Amniotic epithelial cell (primary cell): Measurements from ENCODE around the gene DEFB128.

Experiments used
- DNase-seq: peaks from one replicate; pipeline ENCODE4 v3.0.0-alpha.2; 2010; ENCODE audit warnings: low read depth

The DEFB128 gene

GRCh38 chr20:152131-152530 lies 37.4 kb downstream of the DEFB128 start:
- DNase-seq = no peak

GRCh38 chr20:145877-146276 lies 43.6 kb downstream of the DEFB128 start:
- DNase-seq = no peak

GRCh38 chr20:142290-142689 lies 47.2 kb downstream of the DEFB128 start, which contains the start of gene DEFB126:
DEFB126 (plus strand) TSS chr20:142590; CDS start chr20:142629, 39 bp downstream.
- no peak for DNase-seq
